ENCODE data around the gene PCIF1. TPM values are rescaled to one million over a fixed set of nuclear protein-coding genes. Genes with fewer than 3 reads are reported as not detected.

Gene PCIF1
- total and polyA plus RNA-seq, 9 of the 15 experiments (the other 6 are each of a cell fraction or from before 2014, with no cell fraction given): 5.8 to 29.4 (median 11.3) TPM

DNA sequence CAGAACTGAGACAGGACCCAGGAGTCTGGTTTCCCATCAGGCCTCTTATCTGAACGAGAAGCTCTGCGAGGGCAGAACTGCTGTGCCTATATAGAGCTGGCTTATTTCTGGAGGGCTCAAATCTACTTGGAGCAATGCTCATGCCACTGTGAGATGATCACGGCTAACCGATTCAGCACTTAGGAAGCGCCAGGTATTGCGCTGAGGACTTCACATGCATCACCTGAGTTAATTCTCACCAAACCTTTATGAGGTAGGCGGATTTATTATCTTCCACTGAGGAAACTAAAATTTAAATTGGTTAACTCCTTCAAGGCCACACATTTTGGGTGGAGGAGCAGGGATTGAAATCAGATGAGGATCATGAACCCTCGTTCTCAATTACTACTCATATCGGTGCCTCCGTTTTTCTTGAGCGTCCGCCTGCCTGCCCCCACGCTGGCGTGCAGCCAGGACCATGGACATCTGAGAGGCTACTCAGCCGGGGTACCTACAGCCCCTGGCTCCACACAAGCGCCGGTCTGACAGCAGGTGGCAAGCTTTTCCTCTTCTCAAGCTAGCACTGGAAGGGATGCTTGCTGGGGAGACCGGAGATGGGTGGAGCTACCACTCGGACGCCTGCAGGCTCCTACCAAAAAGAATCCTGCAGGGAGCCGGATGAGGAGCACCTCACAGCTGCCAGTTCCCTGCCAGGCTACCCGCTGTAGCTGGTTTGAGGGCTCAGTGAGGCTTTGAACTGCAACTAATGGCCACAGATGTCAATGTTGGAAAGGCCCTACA is 1.0 kb upstream of the PCIF1 start (continued):
- no peak for TF ChIP-seq CHD4 (IDR thresholded peaks at IDR 0.05; ENCODE audit: insufficient read depth, insufficient replicate concordance, low read depth, low read length, poor library complexity, severe bottlenecking)
- TF ChIP-seq FOXJ2 (tag; IDR thresholded peaks at IDR 0.05): no peak
- no peak for TF ChIP-seq ZNF584 (CRISPR knock-in tag; IDR thresholded peaks at IDR 0.05; ENCODE audit: low read depth)
- TF ChIP-seq HIVEP1 (CRISPR knock-in tag; IDR thresholded peaks at IDR 0.05): no peak
- TF ChIP-seq CTBP1 (IDR thresholded peaks at IDR 0.05; ENCODE audit: borderline replicate concordance): peak; percentile 93
- no peak for TF ChIP-seq THRAP3 (IDR thresholded peaks at IDR 0.05; ENCODE audit: borderline replicate concordance)
- no peak for TF ChIP-seq NFYB (IDR thresholded peaks at IDR 0.05; ENCODE audit: extremely low read depth, insufficient read length)
- TF ChIP-seq, protein P1, sequence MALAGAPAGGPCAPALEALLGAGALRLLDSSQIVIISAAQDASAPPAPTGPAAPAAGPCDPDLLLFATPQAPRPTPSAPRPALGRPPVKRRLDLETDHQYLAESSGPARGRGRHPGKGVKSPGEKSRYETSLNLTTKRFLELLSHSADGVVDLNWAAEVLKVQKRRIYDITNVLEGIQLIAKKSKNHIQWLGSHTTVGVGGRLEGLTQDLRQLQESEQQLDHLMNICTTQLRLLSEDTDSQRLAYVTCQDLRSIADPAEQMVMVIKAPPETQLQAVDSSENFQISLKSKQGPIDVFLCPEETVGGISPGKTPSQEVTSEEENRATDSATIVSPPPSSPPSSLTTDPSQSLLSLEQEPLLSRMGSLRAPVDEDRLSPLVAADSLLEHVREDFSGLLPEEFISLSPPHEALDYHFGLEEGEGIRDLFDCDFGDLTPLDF (CRISPR knock-in tag; IDR thresholded peaks at IDR 0.05): no peak
- TF ChIP-seq, protein P2, sequence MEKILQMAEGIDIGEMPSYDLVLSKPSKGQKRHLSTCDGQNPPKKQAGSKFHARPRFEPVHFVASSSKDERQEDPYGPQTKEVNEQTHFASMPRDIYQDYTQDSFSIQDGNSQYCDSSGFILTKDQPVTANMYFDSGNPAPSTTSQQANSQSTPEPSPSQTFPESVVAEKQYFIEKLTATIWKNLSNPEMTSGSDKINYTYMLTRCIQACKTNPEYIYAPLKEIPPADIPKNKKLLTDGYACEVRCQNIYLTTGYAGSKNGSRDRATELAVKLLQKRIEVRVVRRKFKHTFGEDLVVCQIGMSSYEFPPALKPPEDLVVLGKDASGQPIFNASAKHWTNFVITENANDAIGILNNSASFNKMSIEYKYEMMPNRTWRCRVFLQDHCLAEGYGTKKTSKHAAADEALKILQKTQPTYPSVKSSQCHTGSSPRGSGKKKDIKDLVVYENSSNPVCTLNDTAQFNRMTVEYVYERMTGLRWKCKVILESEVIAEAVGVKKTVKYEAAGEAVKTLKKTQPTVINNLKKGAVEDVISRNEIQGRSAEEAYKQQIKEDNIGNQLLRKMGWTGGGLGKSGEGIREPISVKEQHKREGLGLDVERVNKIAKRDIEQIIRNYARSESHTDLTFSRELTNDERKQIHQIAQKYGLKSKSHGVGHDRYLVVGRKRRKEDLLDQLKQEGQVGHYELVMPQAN (IDR thresholded peaks at IDR 0.05; ENCODE audit: borderline replicate concordance): no peak
- TF ChIP-seq, protein P3, sequence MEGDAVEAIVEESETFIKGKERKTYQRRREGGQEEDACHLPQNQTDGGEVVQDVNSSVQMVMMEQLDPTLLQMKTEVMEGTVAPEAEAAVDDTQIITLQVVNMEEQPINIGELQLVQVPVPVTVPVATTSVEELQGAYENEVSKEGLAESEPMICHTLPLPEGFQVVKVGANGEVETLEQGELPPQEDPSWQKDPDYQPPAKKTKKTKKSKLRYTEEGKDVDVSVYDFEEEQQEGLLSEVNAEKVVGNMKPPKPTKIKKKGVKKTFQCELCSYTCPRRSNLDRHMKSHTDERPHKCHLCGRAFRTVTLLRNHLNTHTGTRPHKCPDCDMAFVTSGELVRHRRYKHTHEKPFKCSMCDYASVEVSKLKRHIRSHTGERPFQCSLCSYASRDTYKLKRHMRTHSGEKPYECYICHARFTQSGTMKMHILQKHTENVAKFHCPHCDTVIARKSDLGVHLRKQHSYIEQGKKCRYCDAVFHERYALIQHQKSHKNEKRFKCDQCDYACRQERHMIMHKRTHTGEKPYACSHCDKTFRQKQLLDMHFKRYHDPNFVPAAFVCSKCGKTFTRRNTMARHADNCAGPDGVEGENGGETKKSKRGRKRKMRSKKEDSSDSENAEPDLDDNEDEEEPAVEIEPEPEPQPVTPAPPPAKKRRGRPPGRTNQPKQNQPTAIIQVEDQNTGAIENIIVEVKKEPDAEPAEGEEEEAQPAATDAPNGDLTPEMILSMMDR (IDR thresholded peaks at IDR 0.05 in 2 of 3, conservative IDR thresholded peaks at IDR 0.05 in 1 of 3; ENCODE audit: insufficient read depth in 2 of 3, low read depth in 1 of 3, low read length in 3 of 3): peak; percentile 50 to 60 (median 54); a peak in 5 of 6 replicates
- TF ChIP-seq NFIX (CRISPR knock-in tag; IDR thresholded peaks at IDR 0.05; ENCODE audit: low read depth): no peak
- no peak for TF ChIP-seq ZNF12 (CRISPR knock-in tag; IDR thresholded peaks at IDR 0.05)
- TF ChIP-seq ZZZ3 (IDR thresholded peaks at IDR 0.05): no peak
- TF ChIP-seq TBL1XR1 (IDR thresholded peaks at IDR 0.05; ENCODE audit: low read length in 2 of 2): 0 out of 4 replicates have a peak, but pooled peaks of 1 of the 2 experiments have one; percentile 9
- no peak for TF ChIP-seq SIN3A (IDR thresholded peaks at IDR 0.05; ENCODE audit: borderline replicate concordance in 2 of 2, control insufficient read depth in 1 of 2, low read depth in 2 of 2, low read length in 2 of 2)
- TF ChIP-seq BCOR (IDR thresholded peaks at IDR 0.05): no peak
- TF ChIP-seq ZNF121 (CRISPR knock-in tag; conservative IDR thresholded peaks at IDR 0.05): no peak
- no peak for TF ChIP-seq FOXK2 (conservative IDR thresholded peaks at IDR 0.05 in 1 of 2, IDR thresholded peaks at IDR 0.05 in 1 of 2; ENCODE audit: low read depth in 2 of 2)
- TF ChIP-seq POLR2G (IDR thresholded peaks at IDR 0.05; ENCODE audit: low read depth, low read length): no peak
- TF ChIP-seq, protein P4, sequence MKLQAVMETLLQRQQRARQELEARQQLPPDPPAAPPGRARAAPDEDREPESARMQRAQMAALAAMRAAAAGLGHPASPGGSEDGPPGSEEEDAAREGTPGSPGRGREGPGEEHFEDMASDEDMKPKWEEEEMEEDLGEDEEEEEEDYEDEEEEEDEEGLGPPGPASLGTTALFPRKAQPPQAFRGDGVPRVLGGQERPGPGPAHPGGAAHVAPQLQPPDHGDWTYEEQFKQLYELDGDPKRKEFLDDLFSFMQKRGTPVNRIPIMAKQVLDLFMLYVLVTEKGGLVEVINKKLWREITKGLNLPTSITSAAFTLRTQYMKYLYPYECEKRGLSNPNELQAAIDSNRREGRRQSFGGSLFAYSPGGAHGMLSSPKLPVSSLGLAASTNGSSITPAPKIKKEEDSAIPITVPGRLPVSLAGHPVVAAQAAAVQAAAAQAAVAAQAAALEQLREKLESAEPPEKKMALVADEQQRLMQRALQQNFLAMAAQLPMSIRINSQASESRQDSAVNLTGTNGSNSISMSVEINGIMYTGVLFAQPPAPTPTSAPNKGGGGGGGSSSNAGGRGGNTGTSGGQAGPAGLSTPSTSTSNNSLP (IDR thresholded peaks at IDR 0.05; ENCODE audit: borderline replicate concordance, low read depth, low read length): no peak
- no peak for TF ChIP-seq GTF2F1 (IDR thresholded peaks at IDR 0.05; ENCODE audit: low read depth, low read length)

All from K562 (cell line).